HepG2 (cell line): Measurements from ENCODE around the gene BEST2. TPM values are rescaled to one million over a fixed set of nuclear protein-coding genes. Genes with fewer than 3 reads are reported as not detected.

ENCODE experiments used
- ATAC-seq: fragments of 200-7000 bp; cut with Tn5 transposase; 3 replicates; pipeline ENCODE4 v1.9.1; 2020; ENCODE audit warnings: mild to moderate bottlenecking, moderate library complexity
- BruUV-seq: library from RNA; stranded (reverse); fragments of 400-500 nt; replicated peaks from 2 replicates; lab custom pipeline; 2021; lab: Mats Ljungman, UMichigan
- CTCF ChIA-PET: fragments of 300-600 bp; formaldehyde crosslinking; extraction: SDS; loops from one replicate; lab custom pipeline; 2021; ENCODE audit warnings: low total read pairs, inconsistent platforms, low intra/inter-chr PET ratio; lab: Yijun Ruan, JAX
- POLR2A ChIA-PET: fragments of 350-600 bp; sonication (Branson Sonifier 250); formaldehyde crosslinking; loops from one replicate; lab custom pipeline; 2020; ENCODE audit warnings: antibody characterized with exemption, inconsistent platforms; lab: Yijun Ruan, JAX
- DNase-seq: peaks from one replicate; pipeline ENCODE4 v3.0.0-alpha.2; 2015; ENCODE audit warnings: low spot score
- FAIRE-seq: peaks from 3 replicates; lab custom pipeline; 2011; peaks lifted over from hg19 to GRCh38; lab: Jason Lieb, UNC
- H2AFZ ChIP-seq: one replicate; pipeline ENCODE4 v1.6.1; 2011; ENCODE audit warnings: low read length, inconsistent platforms
- H3K27ac ChIP-seq: fragments of 300-600 bp; 3 replicates; pipeline ENCODE4 v1.8.0; 2011; ENCODE audit warnings: mixed run types, mild to moderate bottlenecking, mixed read lengths, low read length, inconsistent platforms; ENCODE audit not compliant: insufficient read depth; ENCODE audit errors: extremely low read length
- H3K27me3 ChIP-seq, 2 experiments: fragments of 200-600 bp in 1 of 2; 2 replicates in 1 of 2; 3 replicates in 1 of 2; pipeline versions ENCODE4 v1.6.0 to v1.8.0; 2011; ENCODE audit warnings: low read length in 2 of 2, mild to moderate bottlenecking in 2 of 2, moderate library complexity in 2 of 2, inconsistent platforms in 1 of 2; ENCODE audit not compliant: insufficient read depth in 2 of 2, control insufficient read depth in 1 of 2
- H3K36me3 ChIP-seq, 2 experiments: fragments of 200-600 bp in 1 of 2; replicated peaks in 1 of 2; 2 replicates in 1 of 2; 3 replicates in 1 of 2; pipeline versions ENCODE4 v1.5.1 to v1.8.0; 2011; ENCODE audit warnings: low read length in 2 of 2, inconsistent platforms in 1 of 2; ENCODE audit not compliant: insufficient read depth in 2 of 2, control insufficient read depth in 1 of 2
- H3K4me1 ChIP-seq: 2 replicates; pipeline ENCODE4 v1.5.1; 2012; ENCODE audit warnings: low read length, inconsistent platforms; ENCODE audit not compliant: insufficient read depth
- H3K4me2 ChIP-seq: 2 replicates; pipeline ENCODE4 v1.6.0; 2011; ENCODE audit warnings: low read depth, low read length, inconsistent platforms
- H3K4me3 ChIP-seq, 3 experiments: fragments of 200-600 bp in 1 of 3; sonication (generic), shearing (Covaris generic) in 1 of 3; replicated peaks in 1 of 3; 2 replicates each; pipeline ENCODE4 v1.5.1; 2011 to 2016; ENCODE audit warnings: low read length in 3 of 3, inconsistent platforms in 2 of 3, low read depth in 2 of 3, mild to moderate bottlenecking in 2 of 3, control low read depth in 1 of 3, mixed read lengths in 1 of 3; ENCODE audit not compliant: insufficient read depth in 1 of 3
- H3K79me2 ChIP-seq: one replicate; pipeline ENCODE4 v1.6.1; 2011; ENCODE audit warnings: low read length, inconsistent platforms; ENCODE audit not compliant: insufficient read depth
- H3K9ac ChIP-seq: 2 replicates; pipeline ENCODE4 v1.6.0; 2011; ENCODE audit warnings: mild to moderate bottlenecking, low read depth, low read length, inconsistent platforms; ENCODE audit not compliant: insufficient read depth
- H3K9me3 ChIP-seq: 2 replicates; pipeline ENCODE4 v1.5.1; 2012; ENCODE audit warnings: mild to moderate bottlenecking, low read length
- H4K20me1 ChIP-seq: 2 replicates; pipeline ENCODE4 v1.6.0; 2011; ENCODE audit warnings: inconsistent platforms, mild to moderate bottlenecking, low read length, moderate library complexity; ENCODE audit not compliant: insufficient read depth
- ZNF121 ChIP-seq: sonication (generic); formaldehyde crosslinking; IDR thresholded peaks from 2 replicates; pipeline ENCODE4 v1.5.0; 2020; ENCODE audit warnings: mild to moderate bottlenecking, missing genetic modification reagents
- whole genome bisulfite sequencing: methylation state at CpG from one replicate; pipeline ENCODE4 v1.1.6; 2017; ENCODE audit warnings: low lambda C conversion rate; 5-methylcytosine and 5-hydroxymethylcytosine counted together
- in situ Hi-C: cut with HindIII; loops from 2 replicates; pipeline ENCODE4 v1.10.0; 2017; ENCODE audit warnings: low pct_unique_long_range_greater_than_20kb; ENCODE audit not compliant: extremely low pct_ligation_motif_present
- intact Hi-C: fragments of 100-400 bp; cut with micrococcal nuclease; formaldehyde crosslinking; loops from one replicate; pipeline ENCODE4 v1.10.0; 2022; ENCODE audit not compliant: unreplicated experiment
- polyA plus RNA-seq, 8 experiments: library from polyadenylated mRNA; depleted of rRNA in 3 of 8; stranded (reverse) in 7 of 8; unstranded in 1 of 8; fragments of >200 nt; fragmentation: Illumina TruSeq in 4 of 8; extraction: Trizol in 4 of 8; gene quantifications; 2 replicates each; pipeline versions ENCODE4 v1.2.1 to v1.2.3, GENCODE V29; 2011 to 2016; ENCODE audit warnings: low read depth in 4 of 8, missing spikeins in 1 of 8, mixed read lengths in 1 of 8; ENCODE audit not compliant: insufficient read depth in 1 of 8
- total RNA-seq, 5 experiments: library from RNA; depleted of rRNA; stranded (reverse); fragments of >200 nt; fragmentation: Illumina TruSeq; extraction: Trizol; gene quantifications; 2 replicates each; pipeline ENCODE4 v1.2.3, GENCODE V29; 2016; ENCODE audit warnings: low read depth in 1 of 5
- TF ChIP-seq, protein P1 (sequence below): IDR thresholded peaks from 2 replicates; pipeline ENCODE4 v1.4.0; 2020; ENCODE audit warnings: mild to moderate bottlenecking, missing genetic modification reagents

BEST2 gene
- total and polyA plus RNA-seq, 2 of the 13 experiments (the other 11 are each of a cell fraction or from before 2014, with no cell fraction given): not detected

DNA sequence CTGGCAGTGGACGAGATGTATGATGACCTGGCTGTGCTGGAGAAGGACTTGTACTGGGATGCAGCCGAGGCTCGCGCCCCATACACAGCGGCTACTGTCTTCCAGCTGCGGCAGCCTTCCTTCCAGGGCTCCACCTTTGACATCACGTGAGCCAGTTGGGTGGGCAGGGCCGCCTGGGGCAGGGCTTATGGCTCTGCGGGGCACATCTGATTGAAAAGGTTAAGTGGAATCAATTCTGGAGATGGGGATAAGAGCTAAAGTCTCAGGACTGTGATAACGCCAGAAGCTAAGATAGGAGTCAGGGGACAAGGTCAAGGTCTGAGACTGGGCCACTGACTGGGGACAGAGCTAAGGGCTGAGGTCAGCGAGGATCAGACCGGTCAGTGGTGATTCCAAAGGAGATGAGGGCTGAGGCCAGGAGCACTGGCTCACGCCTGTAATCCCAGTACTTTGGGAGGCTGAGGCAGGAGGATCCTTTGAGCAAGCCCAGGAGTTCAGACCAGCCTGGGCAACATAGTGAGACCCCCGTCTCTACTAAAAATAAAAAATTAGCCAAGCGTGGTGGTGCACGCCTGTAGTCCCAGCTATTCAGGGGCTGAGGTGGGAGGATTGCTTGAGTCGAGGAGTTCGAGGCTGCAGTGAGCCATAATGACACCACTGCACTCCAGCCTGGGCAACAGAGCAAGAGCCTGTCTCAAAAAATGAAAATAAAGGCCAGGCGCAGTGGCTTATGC is 4.7 kb downstream of the BEST2 start:
- Histone ChIP-seq H2AFZ (no peak overlapping the region), H3K9ac (no peak overlapping the region), H3K27ac (no peak overlapping the region), H3K4me3 (peak overlapping the region in 1 of 3 experiments; percentile 14; a peak in 1 of 6 replicates), H3K36me3 (no peaks in the 10 kb centered on the region), H3K9me3 (no peaks in the 10 kb centered on the region), H3K27me3 (peaks cover 2 to 22% of the 10 kb centered on the region in 2 experiments), H4K20me1 (no peaks in the 10 kb centered on the region), H3K4me2 (peak overlapping the region; percentile 32), H3K79me2 (no peaks in the 10 kb centered on the region), H3K4me1 (peaks cover 22% of the 10 kb centered on the region)
- in situ Hi-C loops: loop anchor here (5.0 kb wide), 1 partner anchor 44 kb away; no protein-coding TSS in a partner anchor
- ChIA-PET CTCF (interaction anchor here (0.6 to 0.8 kb wide), 2 partner anchors 9 to 58 kb away, joined by 3 read pairs; no protein-coding TSS in a partner anchor), POLR2A (no interaction called here)
- ATAC-seq: no peak
- 44% methylated on average over 14 of the region's 19 CpGs for WGBS
- FAIRE-seq: no peak
- no peak for DNase-seq
- no TSS peak for BruUV-seq
- TF ChIP-seq, protein P1, sequence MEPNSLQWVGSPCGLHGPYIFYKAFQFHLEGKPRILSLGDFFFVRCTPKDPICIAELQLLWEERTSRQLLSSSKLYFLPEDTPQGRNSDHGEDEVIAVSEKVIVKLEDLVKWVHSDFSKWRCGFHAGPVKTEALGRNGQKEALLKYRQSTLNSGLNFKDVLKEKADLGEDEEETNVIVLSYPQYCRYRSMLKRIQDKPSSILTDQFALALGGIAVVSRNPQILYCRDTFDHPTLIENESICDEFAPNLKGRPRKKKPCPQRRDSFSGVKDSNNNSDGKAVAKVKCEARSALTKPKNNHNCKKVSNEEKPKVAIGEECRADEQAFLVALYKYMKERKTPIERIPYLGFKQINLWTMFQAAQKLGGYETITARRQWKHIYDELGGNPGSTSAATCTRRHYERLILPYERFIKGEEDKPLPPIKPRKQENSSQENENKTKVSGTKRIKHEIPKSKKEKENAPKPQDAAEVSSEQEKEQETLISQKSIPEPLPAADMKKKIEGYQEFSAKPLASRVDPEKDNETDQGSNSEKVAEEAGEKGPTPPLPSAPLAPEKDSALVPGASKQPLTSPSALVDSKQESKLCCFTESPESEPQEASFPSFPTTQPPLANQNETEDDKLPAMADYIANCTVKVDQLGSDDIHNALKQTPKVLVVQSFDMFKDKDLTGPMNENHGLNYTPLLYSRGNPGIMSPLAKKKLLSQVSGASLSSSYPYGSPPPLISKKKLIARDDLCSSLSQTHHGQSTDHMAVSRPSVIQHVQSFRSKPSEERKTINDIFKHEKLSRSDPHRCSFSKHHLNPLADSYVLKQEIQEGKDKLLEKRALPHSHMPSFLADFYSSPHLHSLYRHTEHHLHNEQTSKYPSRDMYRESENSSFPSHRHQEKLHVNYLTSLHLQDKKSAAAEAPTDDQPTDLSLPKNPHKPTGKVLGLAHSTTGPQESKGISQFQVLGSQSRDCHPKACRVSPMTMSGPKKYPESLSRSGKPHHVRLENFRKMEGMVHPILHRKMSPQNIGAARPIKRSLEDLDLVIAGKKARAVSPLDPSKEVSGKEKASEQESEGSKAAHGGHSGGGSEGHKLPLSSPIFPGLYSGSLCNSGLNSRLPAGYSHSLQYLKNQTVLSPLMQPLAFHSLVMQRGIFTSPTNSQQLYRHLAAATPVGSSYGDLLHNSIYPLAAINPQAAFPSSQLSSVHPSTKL (CRISPR knock-in tag): no peak
- peak; percentile 36; the same call in 1 of the 2 replicates for TF ChIP-seq ZNF121 (CRISPR knock-in tag)
- intact Hi-C loops: no loop called here
